Activated CD4-positive, alpha-beta memory T cell treated with anti-CD3 and anti-CD28 coated beads for 36 hours (primary cell): ENCODE data around the gene RASSF4. TPM values are rescaled to one million over a fixed set of nuclear protein-coding genes. Genes with fewer than 3 reads are reported as not detected.

Source experiments
- CTCF ChIA-PET: fragments of 350-600 bp; sonication (Branson Sonifier 250); formaldehyde crosslinking; loops from one replicate; lab custom pipeline; 2021; ENCODE audit warnings: antibody characterized with exemption, inconsistent platforms; lab: Charles Lee
- POLR2A ChIA-PET: fragments of 350-600 bp; sonication (Branson Sonifier 250); formaldehyde crosslinking; loops from one replicate; lab custom pipeline; 2021; ENCODE audit warnings: antibody characterized with exemption; lab: Charles Lee
- DNase-seq: peaks from one replicate; pipeline ENCODE4 v3.0.0-alpha.2; 2020
- H3K27ac Mint-ChIP-seq: one replicate; pipeline ENCODE4 v1.8.0; 2021; ENCODE audit warnings: mixed read lengths
- H3K27me3 Mint-ChIP-seq: one replicate; pipeline ENCODE4 v1.8.0; 2021; ENCODE audit warnings: mixed read lengths
- H3K36me3 Mint-ChIP-seq: one replicate; pipeline ENCODE4 v1.8.0; 2021; ENCODE audit warnings: mixed read lengths
- H3K4me1 Mint-ChIP-seq: one replicate; pipeline ENCODE4 v1.8.0; 2021; ENCODE audit warnings: low read depth, mixed read lengths
- H3K4me3 Mint-ChIP-seq: one replicate; pipeline ENCODE4 v1.8.0; 2021; ENCODE audit warnings: mild to moderate bottlenecking, mixed read lengths
- H3K9me3 Mint-ChIP-seq: one replicate; pipeline ENCODE4 v1.8.0; 2021; ENCODE audit warnings: mixed read lengths
- intact Hi-C: fragments of 100-400 bp; cut with micrococcal nuclease; formaldehyde crosslinking; loops from one replicate; pipeline ENCODE4 v1.15.1; 2023
- total RNA-seq, 2 experiments: library from RNA; stranded (reverse); gene quantifications; one replicate each; pipeline ENCODE4 v1.2.3, GENCODE V29; 2021

RASSF4 gene
- total RNA-seq, 2 experiments from 2014 or later, result 0.77 to 1.1 TPM

- Mint-ChIP-seq H3K9me3 (no peaks in the 10 kb centered on the region), H3K4me1 (peaks cover 2% of the 10 kb centered on the region), H3K27ac (no peak overlapping the region), H3K4me3 (no peak overlapping the region), H3K36me3 (no peaks in the 10 kb centered on the region), H3K27me3 (no peaks in the 10 kb centered on the region)
- intact Hi-C loops, result loop anchor here (1.0 kb wide), 1 partner anchor 25 kb away; the partner anchor contains the start of gene ZNF22
- ChIA-PET POLR2A (interaction anchor here (0.5 to 1.0 kb wide), 2 partner anchors 17 to 43 kb away, joined by 3 read pairs; no protein-coding TSS in a partner anchor), CTCF (interaction anchor here (1.0 to 2.3 kb wide), 5 partner anchors 11 to 123 kb away, joined by 3 to 15 read pairs (median 4); no protein-coding TSS in a partner anchor)
- DNase-seq, result peak; percentile 33
Observed at GRCh38 chr10:44975431-44976331, 16.1 kb downstream of the RASSF4 start.

- Mint-ChIP-seq H3K36me3 (no peaks in the 10 kb centered on the region), H3K4me1 (peaks cover 2% of the 10 kb centered on the region), H3K4me3 (no peak overlapping the region), H3K27me3 (no peaks in the 10 kb centered on the region), H3K27ac (no peak overlapping the region), H3K9me3 (no peaks in the 10 kb centered on the region)
- ChIA-PET POLR2A (interaction anchor here (1.0 kb wide), 1 partner anchor 44 kb away, joined by 3 read pairs; no protein-coding TSS in a partner anchor), CTCF (interaction anchor here (1.0 to 2.3 kb wide), 6 partner anchors 9 to 122 kb away, joined by 3 to 15 read pairs (median 4); no protein-coding TSS in a partner anchor)
- no peak for DNase-seq
- intact Hi-C loops, result no loop called here
Observed at GRCh38 chr10:44976352-44977198, 17.0 kb downstream of the RASSF4 start.

- H3K27me3 Mint-ChIP-seq, result no peaks in the 10 kb centered on the region
- intact Hi-C loops, result no loop called here
- no peak overlapping the region for H3K4me3 Mint-ChIP-seq
- POLR2A ChIA-PET, result no interaction called here
- H3K4me1 Mint-ChIP-seq, result peaks cover 2% of the 10 kb centered on the region
- DNase-seq, result no peak
- no peak overlapping the region for H3K27ac Mint-ChIP-seq
- no peaks in the 10 kb centered on the region for H3K9me3 Mint-ChIP-seq
- CTCF ChIA-PET, result interaction anchor here (1.2 to 2.3 kb wide), 3 partner anchors 10 to 45 kb away, joined by 3 to 15 read pairs (median 8); no protein-coding TSS in a partner anchor
- no peaks in the 10 kb centered on the region for H3K36me3 Mint-ChIP-seq
Observed at GRCh38 chr10:44977287-44978212, 17.9 kb downstream of the RASSF4 start.

- Mint-ChIP-seq H3K4me1 (peaks cover 2% of the 10 kb centered on the region), H3K9me3 (no peaks in the 10 kb centered on the region), H3K27me3 (no peaks in the 10 kb centered on the region), H3K27ac (no peak overlapping the region), H3K36me3 (no peaks in the 10 kb centered on the region), H3K4me3 (no peak overlapping the region)
- ChIA-PET POLR2A (no interaction called here), CTCF (no interaction called here)
- DNase-seq, result no peak
- intact Hi-C loops, result no loop called here
Observed at GRCh38 chr10:44978213-44978569, 18.6 kb downstream of the RASSF4 start.

- Mint-ChIP-seq H3K9me3 (no peaks in the 10 kb centered on the region), H3K4me1 (peaks cover 2% of the 10 kb centered on the region), H3K27me3 (no peaks in the 10 kb centered on the region), H3K36me3 (no peaks in the 10 kb centered on the region), H3K4me3 (no peak within 1 kb of the TSS), H3K27ac (no peak within 1 kb of the TSS)
- DNase-seq, result peak; percentile 34
- intact Hi-C loops, result no loop called here
- ChIA-PET CTCF (interaction anchor here (0.5 kb wide), 2 partner anchors 46 to 339 kb away, joined by 3 read pairs; no protein-coding TSS in a partner anchor), POLR2A (no interaction called here)
Observed at GRCh38 chr10:44978570-44979280, 19.1 kb downstream of the RASSF4 start, which contains the start of gene DEPP1. Gene DEPP1 (minus strand): TSS chr10:44978809. CDS start chr10:44978030, 779 bp downstream.

- ChIA-PET POLR2A (no interaction called here), CTCF (interaction anchor here (0.5 to 0.8 kb wide), 2 partner anchors 13 to 47 kb away, joined by 3 read pairs; no protein-coding TSS in a partner anchor)
- no peak overlapping the region for H3K4me3 Mint-ChIP-seq
- no peak overlapping the region for H3K27ac Mint-ChIP-seq
- DNase-seq, result no peak
- intact Hi-C loops, result no loop called here
- H3K27me3 Mint-ChIP-seq, result no peaks in the 10 kb centered on the region
- H3K36me3 Mint-ChIP-seq, result no peaks in the 10 kb centered on the region
- H3K4me1 Mint-ChIP-seq, result peaks cover 2% of the 10 kb centered on the region
- H3K9me3 Mint-ChIP-seq, result no peaks in the 10 kb centered on the region
Observed at GRCh38 chr10:44979281-44980191, 19.9 kb downstream of the RASSF4 start.

GRCh38 chr10:44980309-44981171, 20.9 kb downstream of the RASSF4 start:
- no peaks in the 10 kb centered on the region for H3K36me3 Mint-ChIP-seq
- no peaks in the 10 kb centered on the region for H3K9me3 Mint-ChIP-seq
- ChIA-PET POLR2A (no interaction called here), CTCF (interaction anchor here (1.1 kb wide), 1 partner anchor 48 kb away, joined by 5 read pairs; no protein-coding TSS in a partner anchor)
- H3K27me3 Mint-ChIP-seq, result no peaks in the 10 kb centered on the region
- intact Hi-C loops, result no loop called here
- no peak overlapping the region for H3K4me3 Mint-ChIP-seq
- no peak for DNase-seq
- H3K27ac Mint-ChIP-seq, result no peak overlapping the region
- H3K4me1 Mint-ChIP-seq, result peaks cover 2% of the 10 kb centered on the region

GRCh38 chr10:44981172-44982113, 21.8 kb downstream of the RASSF4 start:
- Mint-ChIP-seq H3K27me3 (no peaks in the 10 kb centered on the region), H3K9me3 (no peaks in the 10 kb centered on the region), H3K27ac (no peak overlapping the region), H3K36me3 (no peaks in the 10 kb centered on the region), H3K4me3 (no peak overlapping the region), H3K4me1 (no peaks in the 10 kb centered on the region)
- intact Hi-C loops, result no loop called here
- POLR2A ChIA-PET, result no interaction called here
- CTCF ChIA-PET, result interaction anchor here (1.1 kb wide), 1 partner anchor 48 kb away, joined by 5 read pairs; no protein-coding TSS in a partner anchor
- DNase-seq, result no peak

- Mint-ChIP-seq H3K27ac (no peak overlapping the region), H3K27me3 (no peaks in the 10 kb centered on the region), H3K9me3 (no peaks in the 10 kb centered on the region), H3K36me3 (no peaks in the 10 kb centered on the region), H3K4me3 (no peak overlapping the region), H3K4me1 (no peaks in the 10 kb centered on the region)
- POLR2A ChIA-PET, result no interaction called here
- no peak for DNase-seq
- CTCF ChIA-PET, result no interaction called here
- intact Hi-C loops, result no loop called here
Observed at GRCh38 chr10:44982114-44982460, 22.5 kb downstream of the RASSF4 start.
